Activated CD4-positive, alpha-beta T cell treated with anti-CD3 and anti-CD28 coated beads, Interleukin-2, amount 50 U/mL, for 24 hours (primary cell): ENCODE results near the gene RCCD1.
"Not testable (repeated sequence)": the region's sequence is repeated elsewhere in the genome, so short reads cannot be mapped to it uniquely, and the experiment has no call there.

Source experiments
- DNase-seq, 2 donors: peaks; one replicate each; pipeline ENCODE4 v3.0.0-alpha.2; 2020; ENCODE audit warnings: low read depth in 1 of 2, low spot score in 1 of 2

RCCD1 gene

GRCh38 chr15:90917569-90917968 lies 37.1 kb upstream of the RCCD1 start:
- no peak for DNase-seq

- DNase-seq, result no peak
Measured at GRCh38 chr15:90918034-90918788, 36.5 kb upstream of the RCCD1 start.

DNA sequence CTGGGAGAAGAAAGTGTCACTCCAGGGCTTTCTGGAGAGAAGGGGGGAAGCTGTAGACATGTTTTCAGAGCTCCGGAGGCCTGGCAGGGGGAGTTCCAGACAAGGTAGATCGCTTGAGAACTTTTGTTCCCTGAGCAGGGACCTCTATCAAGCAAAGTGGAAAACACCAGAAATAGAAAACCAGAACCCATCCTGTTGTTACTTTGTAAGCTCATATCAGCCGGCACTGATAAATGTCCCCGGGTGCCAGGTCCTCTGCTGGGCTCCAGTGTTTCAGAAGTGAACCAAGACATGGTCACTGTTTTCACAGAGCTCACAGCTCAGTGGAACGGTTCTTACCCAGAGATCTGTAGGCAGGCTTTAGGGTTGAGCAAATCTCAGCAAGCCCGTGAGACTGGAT lies 35.8 kb upstream of the RCCD1 start:
- no peak for DNase-seq

- DNase-seq, result no peak
Measured at GRCh38 chr15:90921887-90922286, 32.8 kb upstream of the RCCD1 start.

DNA sequence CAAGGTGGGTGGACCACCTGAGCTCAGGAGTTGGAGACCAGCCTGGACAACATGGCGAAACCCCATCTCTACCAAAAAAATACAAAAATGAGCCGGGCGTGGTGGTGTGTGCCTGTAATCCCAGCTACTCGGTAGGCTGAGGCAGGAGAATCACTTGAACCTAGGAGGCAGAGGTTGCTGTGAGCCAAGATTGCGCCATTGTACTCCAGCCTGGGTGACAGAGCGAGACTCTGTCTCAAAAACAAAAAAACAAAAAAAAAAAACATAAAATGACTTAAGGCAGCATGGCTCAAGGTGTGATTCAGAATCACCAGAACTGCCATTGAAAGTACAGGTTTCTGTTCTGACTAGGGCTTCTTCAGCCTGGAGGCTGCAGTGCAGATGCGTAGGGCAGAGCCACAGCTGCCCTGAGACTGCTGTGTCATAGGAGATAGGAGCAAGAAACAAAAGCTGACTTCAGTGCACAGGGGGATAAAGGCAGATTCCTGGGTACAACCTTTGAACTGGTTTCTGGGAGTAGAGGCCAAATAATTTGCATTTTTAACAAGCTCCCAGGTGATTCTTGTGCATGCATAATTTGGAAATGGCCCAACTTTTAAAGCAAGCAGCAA lies 31.9 kb upstream of the RCCD1 start:
- not testable (repeated sequence) for DNase-seq

GRCh38 chr15:90924375-90924774 lies 30.3 kb upstream of the RCCD1 start:
- DNase-seq, result no peak

DNA sequence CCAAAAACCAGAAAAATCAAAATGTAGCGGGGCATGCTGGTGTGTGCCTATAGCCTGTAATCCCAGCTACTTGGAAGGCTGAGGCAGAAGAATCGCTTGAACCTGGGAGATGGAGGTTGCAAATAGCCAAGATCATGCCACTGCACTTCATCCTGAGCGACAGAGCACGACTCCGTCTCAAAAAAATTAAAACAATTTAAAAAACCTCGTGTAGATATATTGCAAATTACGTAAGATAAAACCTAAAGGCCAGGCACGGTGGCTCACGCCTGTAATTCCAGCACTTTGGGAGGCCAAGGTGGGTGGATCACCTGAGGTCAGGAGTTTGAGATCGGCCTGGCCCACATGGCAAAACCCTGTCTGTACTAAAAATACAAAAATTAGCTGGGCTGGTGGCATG lies 27.9 kb upstream of the RCCD1 start:
- DNase-seq, result not testable (repeated sequence)

DNA sequence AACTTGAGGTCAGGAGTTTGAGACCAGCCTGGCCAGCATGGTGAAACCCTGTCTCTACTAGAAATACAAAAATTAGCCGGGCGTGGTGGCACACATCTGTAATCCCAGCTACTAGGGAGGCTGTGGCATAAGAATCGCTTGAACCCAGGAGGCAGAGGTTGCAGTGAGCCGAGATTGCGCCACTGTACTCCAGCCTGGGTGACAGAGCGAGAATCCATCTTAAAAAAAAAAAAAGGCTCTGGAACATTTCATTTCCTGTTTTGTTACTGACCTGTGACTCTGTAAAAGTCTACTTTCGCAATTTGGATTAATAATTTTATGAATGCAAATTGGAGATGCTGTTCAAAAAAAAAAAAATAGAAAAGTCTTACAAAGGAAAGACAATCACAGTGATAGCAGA lies 26.6 kb upstream of the RCCD1 start:
- DNase-seq, result not testable (repeated sequence)

DNA sequence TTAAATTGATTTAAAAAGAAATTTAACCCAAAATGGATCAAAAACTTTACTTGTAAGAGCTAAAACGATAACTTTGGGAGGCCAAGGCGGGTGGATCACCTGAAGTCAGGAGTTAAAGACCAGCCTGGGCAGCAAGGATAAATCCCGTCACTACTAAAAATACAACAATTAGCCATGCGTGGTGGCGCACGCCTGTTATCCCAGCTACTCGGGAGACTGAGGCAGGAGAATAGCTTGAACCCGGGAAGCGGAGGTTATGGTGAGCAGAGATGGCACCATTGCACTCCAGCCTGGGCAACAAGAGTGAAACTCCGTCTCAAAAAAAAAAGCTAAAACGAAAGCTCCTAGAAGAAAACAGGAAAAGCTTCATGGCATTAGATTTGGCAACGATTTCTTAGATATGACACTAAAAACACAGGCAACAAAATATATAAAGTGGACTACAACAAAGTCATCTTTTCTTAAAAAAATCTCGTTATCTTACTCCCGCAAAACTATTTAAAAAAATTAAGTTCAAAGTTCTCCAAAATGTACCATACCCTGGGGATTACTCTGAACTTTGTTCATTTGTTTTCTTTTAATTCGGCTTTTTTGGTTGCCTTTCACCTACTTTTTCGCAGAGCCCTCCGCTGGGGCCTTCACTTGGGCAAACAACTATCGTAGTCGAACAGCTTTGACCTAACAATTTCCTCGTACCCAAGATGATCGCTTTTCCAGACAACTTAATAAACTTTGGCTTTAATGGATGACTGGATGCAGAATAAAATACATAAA lies 25.3 kb upstream of the RCCD1 start:
- no peak for DNase-seq

- DNase-seq, result no peak
Measured at GRCh38 chr15:90930861-90931574, 23.7 kb upstream of the RCCD1 start.

DNA sequence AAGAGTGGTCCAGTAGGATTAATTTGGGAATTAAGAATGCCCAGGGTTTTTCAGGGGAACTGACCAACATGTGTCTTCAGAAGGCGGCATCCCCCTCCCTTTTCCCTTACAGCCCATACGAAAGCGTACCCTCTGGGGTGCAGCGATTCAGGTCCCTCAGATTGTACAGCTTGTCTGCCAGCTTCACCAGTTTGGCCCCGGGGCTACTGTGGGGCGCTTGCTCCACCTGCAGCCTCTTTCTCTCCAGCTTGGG lies 23.2 kb upstream of the RCCD1 start:
- no peak for DNase-seq

DNA sequence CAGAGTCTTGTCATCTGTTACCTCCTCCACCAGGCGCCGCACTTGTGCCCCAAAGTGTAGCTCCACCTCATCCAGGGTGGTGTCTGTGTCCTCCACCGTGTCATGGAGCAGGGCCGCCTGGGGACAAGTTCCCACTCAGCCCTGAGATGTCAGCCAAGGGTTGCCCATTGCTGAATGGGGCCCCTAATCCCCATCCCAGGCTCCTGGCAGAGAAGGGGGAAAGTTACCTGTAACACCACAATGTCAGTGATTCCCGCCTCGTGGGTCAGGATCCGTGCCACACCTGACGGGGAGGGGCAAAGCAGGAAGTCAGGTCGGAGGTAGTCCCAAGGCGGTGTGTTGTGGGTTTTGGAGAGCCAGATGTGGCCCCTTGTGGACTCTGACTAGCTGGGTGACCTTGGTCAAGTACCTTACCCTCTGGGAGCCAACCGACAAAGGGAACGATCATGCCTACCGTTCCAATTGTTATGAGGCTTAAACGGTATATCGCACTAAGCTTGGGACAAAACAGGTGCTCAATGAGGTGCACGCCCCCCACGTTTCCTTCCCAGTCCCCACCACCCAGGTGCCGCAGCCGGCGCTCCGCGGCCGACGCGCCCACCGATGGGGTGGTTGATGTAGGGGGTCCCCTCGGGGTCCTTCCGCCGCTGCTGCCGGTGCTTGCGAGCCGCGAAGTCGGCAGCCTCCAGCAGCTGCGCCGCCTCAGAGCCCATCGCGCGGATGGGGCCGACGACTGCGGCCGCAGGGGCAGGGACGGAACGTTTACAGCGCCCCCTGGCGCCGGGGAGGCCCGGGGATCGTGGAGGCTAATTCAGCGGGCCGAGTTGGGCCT lies 22.6 kb upstream of the RCCD1 start, which contains the start of gene HDDC3:
Gene HDDC3 (minus strand): TSS at position 722 of the 832 bp plus-strand sequence. CDS start 9 bp downstream, at position 713.
- DNase-seq, result peak; percentile 87 to 89

GRCh38 chr15:90932660-90932991 lies 22.1 kb upstream of the RCCD1 start:
- DNase-seq, result no peak

- DNase-seq, result no peak
Measured at GRCh38 chr15:90933301-90933700, 21.4 kb upstream of the RCCD1 start.

DNA sequence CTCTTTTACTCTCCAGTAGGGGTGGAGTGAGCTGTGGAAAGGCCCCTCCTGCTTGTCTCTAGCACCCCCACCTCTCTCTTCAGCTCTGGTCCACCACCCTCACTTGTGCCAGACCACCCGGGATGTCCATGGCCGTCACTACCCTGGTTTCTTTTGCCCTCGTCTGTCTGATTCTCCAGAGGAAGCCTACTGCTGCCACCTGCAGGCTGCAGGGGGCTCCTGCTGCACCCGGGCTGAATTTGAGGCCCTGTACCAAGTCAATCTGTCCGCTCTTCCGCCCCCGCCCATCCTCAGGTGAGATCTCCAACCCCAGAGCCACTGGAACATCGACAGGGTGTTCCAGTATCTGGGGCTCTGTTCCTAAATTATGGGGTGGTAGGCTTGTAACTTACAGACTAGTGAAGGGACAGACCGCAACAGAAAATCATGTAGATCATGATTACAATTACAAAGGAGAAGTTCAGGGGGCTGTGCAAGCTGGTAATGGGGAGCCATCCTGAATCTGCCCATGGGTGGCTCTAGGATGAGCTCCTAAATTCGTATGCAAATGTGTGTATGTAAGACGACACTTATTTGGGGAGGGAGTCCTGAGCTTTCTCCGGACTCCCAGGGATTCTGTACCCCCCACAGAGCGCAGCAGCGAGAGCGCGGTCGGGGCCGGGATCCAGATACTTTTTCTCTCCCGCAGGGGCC lies 20.3 kb upstream of the RCCD1 start:
- DNase-seq, result peak; percentile 69 to 76

DNA sequence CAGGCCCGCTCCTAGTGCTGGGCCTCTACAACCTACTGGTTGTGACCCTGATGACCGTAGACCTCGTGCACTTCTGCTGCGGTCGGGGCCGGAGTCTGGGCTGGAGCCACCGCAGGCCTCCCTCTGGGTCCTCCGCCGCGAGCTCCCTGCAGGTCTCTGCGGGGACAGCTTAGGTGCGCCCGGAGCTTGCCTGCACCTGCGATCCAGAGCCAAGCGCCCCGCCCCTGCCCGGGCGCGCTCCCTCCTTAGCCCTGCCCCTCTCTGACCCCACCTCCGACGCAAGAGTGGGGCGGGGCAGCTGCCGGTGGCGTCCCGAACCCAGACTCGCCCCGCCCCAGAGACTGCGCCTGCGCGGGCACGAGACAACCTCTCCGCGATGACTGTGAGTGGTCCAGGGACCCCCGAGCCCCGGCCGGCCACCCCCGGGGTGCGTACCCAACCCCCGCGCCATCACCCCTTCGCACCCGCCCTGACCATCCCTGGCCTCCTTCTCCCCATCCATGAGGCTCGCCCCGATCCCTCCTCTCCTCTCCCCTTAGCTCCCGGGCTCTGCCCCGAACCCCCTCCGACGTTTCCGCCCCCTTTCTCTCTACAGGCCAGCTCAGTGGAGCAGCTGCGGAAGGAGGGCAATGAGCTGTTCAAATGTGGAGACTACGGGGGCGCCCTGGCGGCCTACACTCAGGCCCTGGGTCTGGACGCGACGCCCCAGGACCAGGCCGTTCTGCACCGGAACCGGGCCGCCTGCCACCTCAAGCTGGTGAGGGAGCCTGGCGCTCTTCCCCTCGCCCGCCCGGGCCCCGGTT lies 19.5 kb upstream of the RCCD1 start, which contains the start of gene UNC45A:
Gene UNC45A (plus strand): TSS at position 337 of the 803 bp plus-strand sequence. CDS start 40 bp downstream, at position 377.
- DNase-seq, result peak; percentile 90 to 91

DNA sequence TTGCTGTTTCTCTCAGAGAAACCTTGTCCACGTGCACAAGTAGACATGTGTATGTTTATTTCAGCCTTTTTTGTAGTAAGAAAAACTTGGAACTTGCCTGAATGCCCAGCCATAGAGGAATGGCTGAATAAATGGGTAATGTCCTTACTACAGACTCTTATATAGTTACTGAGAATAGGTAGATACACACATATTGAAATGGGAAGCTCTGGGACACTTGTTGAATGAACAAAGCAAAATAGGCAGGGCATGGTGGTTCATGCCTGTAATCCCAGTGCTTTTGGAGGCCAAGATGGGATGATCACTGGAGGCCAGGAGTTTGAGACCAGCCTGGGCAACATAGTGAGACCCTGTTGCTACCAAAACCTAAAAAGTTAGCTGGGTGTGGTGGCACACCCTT lies 17.9 kb upstream of the RCCD1 start:
- DNase-seq, result no peak

DNA sequence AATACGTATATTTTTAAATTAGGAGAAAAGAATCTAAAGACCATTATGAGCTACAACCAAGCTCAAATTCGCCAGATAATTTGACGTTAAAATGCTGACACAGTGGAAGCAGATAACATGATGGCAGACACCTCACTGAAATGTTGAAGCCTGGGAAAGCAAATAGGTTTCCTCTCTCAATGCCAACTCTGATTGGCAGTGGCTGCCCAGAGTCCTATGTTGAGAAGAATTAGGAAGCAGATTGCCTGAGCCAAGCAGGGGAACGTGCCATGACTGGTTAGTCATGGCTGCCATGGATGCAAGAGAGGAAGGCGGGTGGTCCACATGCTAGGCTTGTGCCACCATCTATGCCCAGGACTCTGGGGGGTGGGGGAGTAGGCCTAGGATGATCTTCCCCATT lies 16.4 kb upstream of the RCCD1 start:
- no peak for DNase-seq

DNA sequence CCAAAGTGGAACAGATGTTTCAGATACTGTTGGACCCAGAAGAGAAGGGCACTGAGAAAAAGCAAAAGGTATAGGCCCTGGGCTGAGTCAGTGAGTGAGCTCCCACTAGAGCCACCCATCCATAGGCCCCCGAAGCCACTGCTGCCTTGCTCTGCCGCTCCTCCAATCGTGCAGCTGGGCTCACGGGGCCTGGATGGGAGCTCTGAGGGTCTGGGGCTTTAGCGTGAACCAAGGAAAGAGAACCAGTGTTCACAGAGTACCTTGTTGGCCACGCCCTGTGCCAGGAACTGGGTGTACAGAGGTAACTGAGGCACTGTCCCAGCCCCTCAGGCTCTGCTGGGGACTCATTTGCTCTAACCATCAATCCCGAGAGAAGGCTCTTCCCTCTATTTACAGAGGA lies 14.9 kb upstream of the RCCD1 start:
- no peak for DNase-seq
